GM12864 (cell line): Measurements from ENCODE around the gene FRMD4A.

Experiments used
- DNase-seq: peaks from one replicate; pipeline ENCODE4 v3.0.0-alpha.2; 2011; ENCODE audit warnings: low read depth
- H3K4me3 ChIP-seq: 2 replicates; pipeline ENCODE4 v1.5.1; 2011; ENCODE audit warnings: mild to moderate bottlenecking, low read depth, low read length, control low read depth
- TF ChIP-seq, protein P1 (sequence below): IDR thresholded peaks from 2 replicates; pipeline ENCODE4 v1.5.1; 2011; ENCODE audit warnings: low read depth, mild to moderate bottlenecking, moderate library complexity, low read length, control low read depth, inconsistent platforms; ENCODE audit errors: missing control alignments

FRMD4A gene

DNA sequence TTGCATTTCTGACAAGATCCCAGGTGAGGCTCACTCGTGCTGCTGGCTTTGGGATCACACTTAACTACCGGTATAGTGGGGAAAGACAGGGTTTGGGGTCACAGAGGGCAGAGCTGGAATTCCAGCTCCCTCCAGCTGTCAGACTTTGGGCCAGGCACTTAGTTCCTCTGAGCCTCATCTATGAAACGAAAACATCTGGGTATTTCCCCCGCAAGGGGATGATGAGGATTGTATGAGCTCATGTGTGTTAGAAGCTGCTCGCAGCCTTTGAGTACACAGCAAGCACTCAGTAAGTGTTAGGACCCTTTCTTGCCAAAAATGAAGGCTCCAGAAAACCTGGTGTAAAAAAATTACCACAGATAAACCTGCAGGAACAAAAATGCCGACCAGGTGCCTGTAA, 677.9 kb downstream of the FRMD4A start:
- DNase-seq: no peak
- TF ChIP-seq, protein P1, sequence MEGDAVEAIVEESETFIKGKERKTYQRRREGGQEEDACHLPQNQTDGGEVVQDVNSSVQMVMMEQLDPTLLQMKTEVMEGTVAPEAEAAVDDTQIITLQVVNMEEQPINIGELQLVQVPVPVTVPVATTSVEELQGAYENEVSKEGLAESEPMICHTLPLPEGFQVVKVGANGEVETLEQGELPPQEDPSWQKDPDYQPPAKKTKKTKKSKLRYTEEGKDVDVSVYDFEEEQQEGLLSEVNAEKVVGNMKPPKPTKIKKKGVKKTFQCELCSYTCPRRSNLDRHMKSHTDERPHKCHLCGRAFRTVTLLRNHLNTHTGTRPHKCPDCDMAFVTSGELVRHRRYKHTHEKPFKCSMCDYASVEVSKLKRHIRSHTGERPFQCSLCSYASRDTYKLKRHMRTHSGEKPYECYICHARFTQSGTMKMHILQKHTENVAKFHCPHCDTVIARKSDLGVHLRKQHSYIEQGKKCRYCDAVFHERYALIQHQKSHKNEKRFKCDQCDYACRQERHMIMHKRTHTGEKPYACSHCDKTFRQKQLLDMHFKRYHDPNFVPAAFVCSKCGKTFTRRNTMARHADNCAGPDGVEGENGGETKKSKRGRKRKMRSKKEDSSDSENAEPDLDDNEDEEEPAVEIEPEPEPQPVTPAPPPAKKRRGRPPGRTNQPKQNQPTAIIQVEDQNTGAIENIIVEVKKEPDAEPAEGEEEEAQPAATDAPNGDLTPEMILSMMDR: no peak
- no peak overlapping the region for H3K4me3 ChIP-seq

DNA sequence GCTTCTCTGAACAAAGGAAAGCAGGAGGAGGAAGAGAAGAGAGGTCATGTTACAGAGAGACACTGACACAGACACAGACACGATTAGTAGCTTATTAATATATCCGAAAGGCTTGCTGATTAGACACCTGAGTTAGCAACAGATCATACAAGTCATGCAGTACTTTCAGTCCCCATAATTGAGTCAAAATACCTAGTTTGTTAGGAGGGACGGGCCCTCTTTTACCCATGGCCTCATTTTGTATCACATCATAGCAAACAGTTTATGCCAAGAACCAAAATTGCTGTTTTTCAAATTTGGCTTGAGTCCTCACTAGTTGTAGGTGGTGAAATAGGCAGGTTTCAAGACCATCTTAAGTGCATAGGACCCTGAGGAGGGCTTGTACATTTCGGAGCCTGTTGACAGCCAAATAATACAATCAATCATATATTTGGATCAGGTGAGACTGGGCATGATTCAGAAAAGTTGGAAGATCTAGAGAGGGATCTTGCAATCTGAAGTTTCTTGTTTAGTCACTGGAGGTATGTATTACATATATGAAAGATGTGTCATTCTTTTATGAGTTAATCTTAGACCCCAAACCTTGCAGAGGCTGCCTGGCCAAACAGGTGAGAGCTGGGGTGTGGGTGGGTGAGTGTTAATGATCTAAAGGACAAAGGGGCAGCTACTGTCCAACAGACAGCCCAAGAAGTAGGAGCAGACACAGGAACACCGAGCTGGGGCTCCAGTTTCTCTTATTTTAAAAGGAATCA, 678.6 kb downstream of the FRMD4A start:
- no peak for DNase-seq
- no peak overlapping the region for H3K4me3 ChIP-seq
- TF ChIP-seq, protein P1: no peak

DNA sequence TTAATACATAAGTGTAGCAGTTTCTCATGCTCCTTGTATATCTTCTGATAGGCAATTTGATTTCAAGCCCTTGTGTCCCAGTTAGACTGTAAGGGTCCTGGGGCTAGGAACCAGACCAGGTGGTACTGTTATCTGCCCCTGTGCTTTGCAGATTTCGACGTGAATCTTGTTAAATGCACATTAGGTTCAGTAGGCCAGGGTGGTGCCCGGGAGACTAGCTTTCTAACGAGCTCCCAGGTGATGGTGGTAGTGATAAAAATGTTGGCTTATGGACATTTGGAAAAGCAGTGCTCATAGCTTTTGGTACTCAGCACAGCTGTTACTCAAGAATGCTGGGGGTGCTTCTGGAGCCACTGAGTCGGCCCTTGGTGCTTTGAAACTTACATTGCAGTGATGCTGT, 679.8 kb downstream of the FRMD4A start:
- no peak overlapping the region for H3K4me3 ChIP-seq
- TF ChIP-seq, protein P1: no peak
- no peak for DNase-seq

DNA sequence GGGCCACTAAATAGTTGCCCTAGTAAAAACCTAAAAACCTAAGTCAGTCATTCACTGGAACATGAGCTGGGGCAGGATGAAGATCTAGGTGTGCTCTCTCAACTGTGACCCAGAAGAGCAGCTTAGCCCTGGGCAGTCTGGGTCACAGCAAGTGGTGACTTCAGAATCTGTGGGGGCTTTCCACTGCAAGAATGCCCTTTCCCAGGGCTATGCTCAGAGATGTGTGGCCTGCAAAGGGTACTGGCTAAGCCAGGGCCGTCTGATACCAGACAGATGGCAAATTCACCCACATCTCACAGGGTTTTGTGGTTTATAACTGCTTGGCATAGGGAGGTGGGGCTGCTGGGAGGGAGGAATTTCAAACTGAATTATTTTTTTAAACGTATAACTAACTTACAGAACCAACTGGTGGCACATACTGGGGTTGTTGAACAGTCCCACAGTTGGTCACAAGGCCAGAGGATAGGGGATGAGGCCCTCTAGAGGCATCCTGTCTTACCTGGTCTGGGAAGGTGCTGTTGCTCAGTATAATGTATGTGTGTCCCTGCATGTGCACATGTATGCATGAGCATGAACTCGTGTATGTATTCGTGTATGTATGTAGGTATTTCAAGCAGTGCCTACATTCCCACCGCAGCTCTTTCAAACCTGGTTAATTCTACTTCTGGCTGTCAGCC, 680.7 kb downstream of the FRMD4A start:
- no peak for DNase-seq
- TF ChIP-seq, protein P1: no peak
- H3K4me3 ChIP-seq: no peak overlapping the region

DNA sequence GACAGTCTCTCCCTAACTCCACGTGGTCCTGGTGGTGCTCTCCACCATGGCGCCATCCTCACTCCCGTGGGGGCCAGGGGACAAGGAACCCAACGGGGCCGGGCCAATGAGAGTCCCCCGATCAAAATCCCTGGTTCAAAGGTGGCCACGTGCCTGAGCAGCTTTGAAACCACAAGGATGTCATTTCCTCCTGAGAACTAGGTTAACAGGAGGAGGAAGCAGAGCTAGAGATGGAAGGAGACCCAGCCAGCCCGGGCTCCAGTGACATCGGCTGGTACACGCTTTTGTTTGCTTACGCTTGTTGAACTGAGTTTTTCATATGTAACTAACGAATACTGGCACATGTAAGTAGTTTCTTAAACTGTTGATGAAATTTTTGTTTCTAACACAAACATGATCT, 682.3 kb downstream of the FRMD4A start:
- H3K4me3 ChIP-seq: no peak overlapping the region
- TF ChIP-seq, protein P1: no peak
- no peak for DNase-seq

DNA sequence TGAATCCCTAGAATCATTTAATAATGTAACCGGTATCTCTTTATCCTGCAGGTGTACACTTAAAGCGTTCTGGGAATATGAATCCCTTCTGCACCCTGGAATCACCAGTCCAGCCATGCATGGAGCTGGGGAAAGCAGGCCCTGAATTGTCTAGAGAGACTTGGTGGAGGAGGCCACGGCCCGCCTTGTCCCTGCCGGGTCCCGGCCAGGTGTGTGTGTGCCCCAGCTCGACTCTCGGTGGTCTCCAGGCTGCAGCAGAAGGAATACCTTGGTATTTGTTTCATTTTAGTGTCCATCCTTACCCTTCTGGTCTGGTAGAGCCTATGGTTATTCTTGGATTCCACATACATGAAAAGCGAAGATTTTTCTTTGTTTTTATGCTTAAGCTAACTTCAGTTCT, 685.9 kb downstream of the FRMD4A start:
- TF ChIP-seq, protein P1: no peak
- DNase-seq: no peak
- no peak overlapping the region for H3K4me3 ChIP-seq
